CD4-positive, alpha-beta T cell treated with Interleukin-15 for 1 hour (primary cell): ENCODE data around the gene MLLT3.

Source experiments
- DNase-seq: peaks from one replicate; pipeline ENCODE4 v3.0.0-alpha.2; 2020

Gene MLLT3

DNA sequence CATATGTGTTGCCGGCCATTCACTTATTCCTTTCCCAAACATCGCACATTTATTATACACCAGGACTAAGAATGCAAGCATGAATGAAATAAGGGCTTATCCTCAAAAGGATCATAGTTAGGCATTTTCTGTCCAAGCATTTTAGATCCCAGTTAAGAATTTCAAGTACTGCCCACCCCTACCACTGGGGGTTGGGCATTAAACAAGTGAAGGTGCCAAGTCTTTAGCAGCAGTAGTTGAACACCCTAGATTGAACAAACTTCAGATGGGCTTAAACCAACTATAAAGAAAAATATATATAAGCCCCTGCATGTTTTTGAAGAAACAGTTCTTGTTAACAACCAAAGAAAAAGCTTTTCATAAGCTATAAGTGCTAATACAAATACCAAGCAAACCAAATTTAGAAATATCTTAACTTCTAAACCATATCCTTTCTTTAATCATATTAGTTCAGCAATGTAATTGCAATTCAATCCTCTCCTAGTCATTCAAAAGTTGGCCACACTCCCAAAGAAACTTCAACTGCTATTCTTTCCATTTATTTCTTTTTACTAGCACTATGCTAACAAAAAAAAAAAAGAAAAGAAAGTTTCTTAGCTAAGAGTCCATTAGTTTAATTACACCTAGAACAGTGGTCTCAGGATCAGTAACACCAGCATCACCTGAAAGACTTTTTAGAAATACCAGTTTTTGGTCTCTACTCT lies 149.8 kb downstream of the MLLT3 start:
- no peak for DNase-seq

GRCh38 chr9:20466328-20467008 lies 155.8 kb downstream of the MLLT3 start:
- no peak for DNase-seq

- DNase-seq, result no peak
These were observed 158.1 kb downstream of the MLLT3 start for GRCh38 chr9:20464242-20464641.

GRCh38 chr9:20463823-20464222 lies 158.5 kb downstream of the MLLT3 start:
- DNase-seq, result no peak

DNA sequence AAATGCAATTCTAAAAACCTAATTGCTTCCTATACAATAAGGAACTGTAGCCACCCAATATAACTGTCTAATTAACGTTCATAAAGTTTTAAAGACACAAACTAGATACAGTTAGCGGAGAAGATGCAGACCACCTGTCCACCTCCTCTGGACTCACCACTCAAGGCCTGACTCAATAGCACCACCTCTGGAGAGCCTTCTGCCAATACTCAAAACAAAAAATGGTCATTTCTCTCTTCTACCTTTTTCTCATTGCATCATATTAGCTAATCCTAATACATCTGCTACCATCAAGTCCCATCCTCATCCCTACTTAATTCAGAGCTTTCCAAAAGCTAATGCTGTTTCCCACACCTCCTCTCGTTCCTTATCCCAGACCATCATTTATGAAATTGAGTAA lies 159.9 kb downstream of the MLLT3 start:
- no peak for DNase-seq

DNA sequence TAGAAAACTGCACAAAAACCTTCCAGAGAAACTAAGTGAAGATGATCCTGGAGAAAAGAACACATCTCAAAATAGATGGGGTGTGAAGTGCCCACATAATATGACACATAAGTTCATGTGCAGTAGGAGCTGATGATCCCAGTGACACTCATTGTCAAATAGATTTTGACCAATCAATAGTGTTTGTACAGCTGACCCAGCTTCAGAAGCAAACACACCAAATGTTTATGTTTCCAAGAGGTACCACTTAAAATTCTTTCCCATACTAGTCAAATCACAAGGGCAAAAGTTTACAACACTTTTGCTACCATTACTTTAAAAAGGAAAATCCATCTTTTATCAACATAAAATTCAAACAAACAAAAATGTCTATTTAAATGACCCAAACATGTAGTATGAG lies 175.0 kb downstream of the MLLT3 start:
- DNase-seq, result no peak

GRCh38 chr9:20446248-20446647 lies 176.1 kb downstream of the MLLT3 start:
- DNase-seq, result no peak

- no peak for DNase-seq
These were observed 179.6 kb downstream of the MLLT3 start for GRCh38 chr9:20442461-20443319.

DNA sequence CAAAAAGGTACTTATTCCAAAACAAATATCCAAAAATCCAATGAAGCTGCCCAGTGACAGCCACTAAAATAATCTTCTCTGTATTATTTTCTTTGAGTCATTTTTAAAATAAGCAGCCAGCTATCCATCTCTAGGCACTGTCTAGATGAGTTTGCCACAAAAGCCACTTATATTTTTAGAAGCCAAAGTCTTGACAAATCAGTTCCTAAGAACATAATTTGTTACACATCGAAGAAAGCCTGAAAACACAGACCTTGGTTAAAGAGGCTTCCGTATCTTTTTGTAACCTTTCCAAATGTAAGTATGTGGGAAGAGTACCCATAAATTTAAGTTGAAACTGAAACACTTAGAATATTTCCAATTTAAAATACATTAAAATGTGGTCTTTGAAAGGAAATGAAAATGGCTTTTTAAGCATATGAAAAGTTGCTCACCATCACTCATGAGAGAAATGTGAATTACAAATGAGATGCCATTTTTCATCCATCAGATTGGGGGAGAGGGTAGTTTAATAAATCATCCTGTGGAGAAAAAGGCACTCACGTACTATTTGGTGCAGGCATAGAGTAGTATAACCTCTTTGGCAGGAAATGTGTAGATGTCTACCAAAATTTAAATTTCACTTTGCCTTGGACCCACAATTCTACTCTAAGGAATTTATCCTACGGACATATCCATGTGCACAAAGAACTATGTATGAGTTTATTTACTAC lies 180.4 kb downstream of the MLLT3 start:
- no peak for DNase-seq

DNA sequence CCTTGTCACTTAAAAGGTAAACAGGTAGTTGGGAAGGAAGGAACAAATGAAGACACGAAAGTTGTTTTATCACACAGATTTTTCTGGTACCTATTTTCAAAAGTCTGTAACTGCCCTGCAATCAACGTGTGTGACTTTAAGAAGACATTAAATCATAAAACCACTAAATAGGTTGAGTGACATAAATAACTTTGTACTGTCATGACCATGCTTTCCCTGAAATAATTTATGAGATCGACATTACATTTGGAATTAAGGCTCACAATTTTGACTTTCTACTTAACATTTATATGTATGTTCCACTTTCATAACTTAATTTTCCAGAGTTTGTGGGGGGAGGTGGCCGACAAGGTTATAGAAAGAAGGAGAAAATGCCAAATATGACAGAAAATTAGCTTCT lies 181.1 kb downstream of the MLLT3 start:
- DNase-seq, result no peak

DNA sequence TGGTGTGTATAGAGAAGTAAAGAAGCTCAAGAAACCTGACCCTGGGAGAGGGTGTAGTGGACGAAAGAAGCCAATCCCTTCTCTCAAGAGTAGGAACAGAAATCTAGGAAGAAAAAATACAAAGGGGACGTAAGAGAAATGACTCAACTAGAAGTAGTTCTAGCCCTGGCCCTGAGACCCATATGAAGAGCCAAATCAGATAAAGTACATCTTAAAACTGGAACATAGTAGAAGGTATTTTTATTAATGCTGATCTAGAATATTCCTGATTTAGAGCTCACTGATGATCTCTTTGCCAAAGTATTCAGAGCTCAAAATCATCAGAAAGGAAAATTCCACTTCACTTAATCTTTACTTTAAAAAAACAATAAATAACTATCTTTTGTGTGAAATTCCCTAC lies 184.8 kb downstream of the MLLT3 start:
- DNase-seq, result no peak

DNA sequence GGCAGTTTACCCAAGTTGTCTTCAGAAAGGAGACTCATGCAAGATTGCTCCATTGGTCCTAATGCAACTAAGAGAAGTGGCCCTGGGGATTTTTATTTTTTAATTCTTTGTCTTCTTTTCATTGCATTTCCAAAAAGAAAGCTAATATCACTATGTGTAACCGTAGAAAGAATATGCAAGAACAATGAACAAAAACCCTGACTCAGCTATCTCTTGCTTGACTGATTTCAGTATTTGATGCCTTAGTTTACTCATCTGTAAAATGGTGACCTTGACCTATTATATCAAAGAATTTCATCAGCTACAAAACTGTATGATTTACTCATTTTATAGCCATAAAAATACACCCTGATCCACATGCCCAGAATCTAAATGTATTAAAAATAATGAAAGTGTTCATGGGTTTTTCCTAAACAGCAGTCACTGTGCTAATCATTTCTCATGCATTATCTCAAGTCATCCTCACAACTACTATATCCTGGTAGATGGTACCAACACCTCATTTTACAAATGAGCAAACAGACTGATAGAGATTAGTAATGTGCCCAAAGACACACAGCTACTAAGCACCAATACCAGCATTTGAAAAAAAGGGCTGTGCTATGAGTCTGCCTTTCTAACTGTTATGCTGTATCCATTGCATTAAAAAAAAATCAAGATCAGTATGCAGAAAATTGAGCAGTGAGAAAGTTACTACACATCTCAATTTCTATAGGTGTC lies 185.7 kb downstream of the MLLT3 start:
- no peak for DNase-seq

DNA sequence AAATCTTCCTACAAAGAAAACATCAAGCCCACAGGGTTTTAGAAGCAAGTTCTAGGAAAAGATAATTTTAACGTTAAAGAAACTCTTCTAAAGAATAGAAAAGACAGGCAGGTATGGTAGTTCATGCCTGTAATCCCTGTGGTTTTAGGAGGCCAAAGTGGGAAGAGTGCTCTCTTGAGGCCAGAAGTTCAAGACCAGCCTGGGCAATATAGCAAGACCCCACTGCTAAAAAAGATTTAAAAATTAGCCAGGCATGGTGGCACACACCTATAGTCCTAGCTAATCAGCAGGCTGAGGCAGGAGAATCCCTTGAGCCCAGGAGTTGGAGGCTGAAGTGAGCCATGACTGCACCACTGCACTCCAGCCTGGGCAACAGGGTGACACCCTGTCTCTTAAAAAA lies 193.3 kb downstream of the MLLT3 start:
- DNase-seq, result no peak

- DNase-seq, result no peak
These were observed 194.9 kb downstream of the MLLT3 start for GRCh38 chr9:20427359-20427758.

GRCh38 chr9:20426019-20426418 lies 196.3 kb downstream of the MLLT3 start:
- no peak for DNase-seq

DNA sequence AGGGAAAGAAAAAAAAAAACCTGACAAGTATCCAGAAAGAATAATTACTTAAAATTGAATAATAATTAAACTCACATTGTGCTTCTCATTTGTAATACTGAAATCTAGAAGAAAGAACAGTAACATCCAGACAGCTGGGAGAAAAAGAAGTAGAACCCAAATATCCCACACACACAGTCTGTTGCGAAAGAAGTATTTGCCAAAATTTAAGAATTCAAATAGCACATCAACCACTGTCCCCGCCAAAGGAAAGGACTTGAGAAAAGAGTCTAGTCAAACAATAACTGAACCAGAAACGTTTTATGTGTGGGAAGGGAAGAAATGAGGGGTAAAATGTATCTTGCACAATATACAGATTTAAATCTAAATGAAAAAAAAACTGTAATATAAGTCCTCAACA lies 202.8 kb downstream of the MLLT3 start:
- DNase-seq, result no peak

- no peak for DNase-seq
These were observed 203.8 kb downstream of the MLLT3 start for GRCh38 chr9:20418485-20418884.

GRCh38 chr9:20417373-20418080 lies 204.8 kb downstream of the MLLT3 start:
- DNase-seq, result no peak

DNA sequence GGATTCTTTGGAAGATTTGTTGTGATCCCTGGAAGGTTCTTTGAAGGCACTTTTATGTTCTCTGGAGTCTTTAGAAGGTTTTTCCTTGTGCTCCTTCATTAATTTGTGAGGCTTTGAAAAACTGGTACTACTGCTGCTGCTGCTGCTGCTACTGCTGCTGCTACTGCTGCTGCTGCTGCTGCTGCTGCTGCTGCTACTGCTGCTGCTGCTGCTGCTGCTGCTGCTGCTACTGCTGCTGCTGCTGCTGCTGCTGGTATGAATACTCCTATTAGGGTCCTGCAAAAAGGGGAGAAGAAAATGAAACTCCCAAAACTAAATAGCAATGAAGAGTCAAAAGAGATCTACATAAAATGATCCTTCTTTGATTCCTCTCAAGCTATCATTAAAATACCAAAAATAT lies 208.1 kb downstream of the MLLT3 start:
- no peak for DNase-seq

GRCh38 chr9:20409321-20410092 lies 212.8 kb downstream of the MLLT3 start:
- no peak for DNase-seq

GRCh38 chr9:20408513-20408912 lies 213.8 kb downstream of the MLLT3 start:
- no peak for DNase-seq
